Ramos (cell line): Measurements from ENCODE around the gene FAHD2A.
"Not testable (repeated sequence)": the region's sequence is repeated elsewhere in the genome, so short reads cannot be mapped to it uniquely, and the experiment has no call there.

Source experiments
- in situ Hi-C: fragments of 300-500 bp; cut with MboI; formaldehyde crosslinking; loops from one replicate; pipeline ENCODE4 v1.14.3; 2022; ENCODE audit warnings: low sequenced_read_pairs; ENCODE audit not compliant: unreplicated experiment

Gene FAHD2A

DNA sequence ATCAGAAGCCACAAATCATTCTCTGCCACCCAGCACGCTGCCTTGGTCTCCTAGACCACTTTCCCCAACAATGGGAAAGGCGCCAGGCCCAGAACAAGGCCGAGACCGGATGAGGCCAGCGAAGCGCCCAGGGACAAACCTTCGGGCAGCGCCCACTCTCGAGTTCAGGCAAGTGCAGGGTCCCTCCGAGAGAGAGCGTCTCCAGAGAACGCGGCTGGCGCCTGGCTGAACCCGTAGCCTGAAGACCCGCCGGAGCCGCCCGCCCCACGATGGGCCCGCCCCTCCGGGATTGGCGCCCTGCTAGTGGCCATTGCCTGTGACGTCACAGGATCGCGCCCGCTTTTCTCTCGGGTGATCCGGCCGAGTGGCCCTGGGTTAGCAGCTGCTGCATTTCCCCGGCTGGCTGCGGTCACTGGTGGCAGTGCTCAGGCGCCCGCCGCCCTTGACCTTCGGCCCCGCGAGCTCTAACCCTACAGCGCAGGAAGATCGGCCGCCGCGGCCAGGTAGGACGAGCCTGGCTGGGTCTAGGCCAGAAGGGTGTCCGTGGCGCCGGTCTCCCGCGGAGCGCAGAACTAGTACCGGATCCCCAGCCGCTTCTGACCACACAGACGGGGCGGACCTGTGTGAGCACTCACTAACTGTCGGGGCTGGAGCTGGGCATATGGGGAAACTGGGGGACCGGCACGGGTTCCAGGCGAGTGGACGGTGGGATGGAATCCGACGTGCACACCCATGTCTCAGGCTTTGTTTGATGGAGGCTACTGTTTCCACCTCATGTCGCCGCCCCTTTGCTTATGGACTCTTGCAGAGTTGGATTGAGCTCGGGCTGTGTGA lies at the start of gene FAHD2A:
Gene FAHD2A, plus strand, starts transcription at position 339 of the 834 bp plus-strand sequence. CDS start 2,851 bp downstream, outside the sequence.
- in situ Hi-C loops: no loop called here

GRCh38 chr2:95353055-95353575 lies 49.4 kb upstream of the FAHD2A start:
- in situ Hi-C loops: no loop called here

GRCh38 chr2:95353613-95354468 lies 48.7 kb upstream of the FAHD2A start:
- in situ Hi-C loops: no loop called here

- in situ Hi-C loops: no loop called here
These were observed 48.0 kb upstream of the FAHD2A start for GRCh38 chr2:95354469-95354901.

GRCh38 chr2:95354925-95355324 lies 47.6 kb upstream of the FAHD2A start:
- in situ Hi-C loops: no loop called here

GRCh38 chr2:95355486-95355885 lies 47.0 kb upstream of the FAHD2A start:
- in situ Hi-C loops: not testable (repeated sequence)

GRCh38 chr2:95356821-95357700 lies 45.4 kb upstream of the FAHD2A start:
- in situ Hi-C loops: no loop called here

DNA sequence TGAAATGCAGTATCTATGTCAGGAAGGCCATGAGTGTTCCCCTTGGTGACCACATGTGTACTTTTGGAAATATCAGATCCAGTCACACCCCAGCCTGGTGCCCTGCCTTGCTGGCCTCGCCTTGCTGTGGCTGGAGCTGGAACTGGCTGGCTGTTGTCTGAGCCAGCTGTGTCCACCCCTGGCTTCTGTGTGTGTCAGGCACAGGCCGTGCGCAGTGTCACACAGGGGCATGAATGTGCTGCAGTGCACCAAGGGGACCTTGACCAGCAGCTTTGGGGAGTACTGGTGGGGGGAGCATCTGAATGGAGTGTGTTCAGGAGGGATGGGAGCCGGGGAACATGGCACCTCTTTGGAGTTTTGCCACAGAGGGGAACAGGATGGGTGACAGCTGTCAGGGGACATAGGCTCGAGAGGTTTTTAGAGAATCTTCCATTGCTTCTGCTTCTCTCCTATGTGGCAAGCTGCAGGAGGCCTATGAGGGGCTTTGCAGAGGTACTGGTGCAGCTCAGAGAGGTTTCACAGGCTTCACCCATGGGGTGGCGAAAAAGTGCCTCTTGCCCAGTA lies 44.7 kb upstream of the FAHD2A start:
- in situ Hi-C loops: no loop called here

GRCh38 chr2:95359031-95359430 lies 43.5 kb upstream of the FAHD2A start:
- in situ Hi-C loops: no loop called here

DNA sequence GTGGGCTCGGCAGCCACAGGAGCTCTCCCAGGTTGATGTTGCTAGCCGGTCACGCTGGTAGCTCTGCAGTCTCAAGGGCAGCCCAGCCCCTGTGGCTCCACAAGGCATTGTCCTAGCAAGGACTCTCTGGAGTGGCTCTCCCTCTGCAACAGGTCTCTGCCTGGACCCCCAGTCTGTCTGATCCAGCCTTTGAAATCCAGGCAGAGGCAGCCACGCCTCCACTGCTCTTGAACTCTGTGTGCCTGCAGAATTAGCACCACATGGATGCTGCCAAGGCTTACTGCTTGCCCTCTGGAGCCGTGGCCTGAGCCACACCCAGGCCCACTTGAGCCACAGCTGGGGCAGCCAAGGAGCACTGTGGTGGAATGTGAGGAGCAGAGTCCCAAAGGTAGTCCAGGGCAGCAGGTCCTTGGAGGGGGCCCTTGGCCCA lies 43.0 kb upstream of the FAHD2A start:
- in situ Hi-C loops: no loop called here

DNA sequence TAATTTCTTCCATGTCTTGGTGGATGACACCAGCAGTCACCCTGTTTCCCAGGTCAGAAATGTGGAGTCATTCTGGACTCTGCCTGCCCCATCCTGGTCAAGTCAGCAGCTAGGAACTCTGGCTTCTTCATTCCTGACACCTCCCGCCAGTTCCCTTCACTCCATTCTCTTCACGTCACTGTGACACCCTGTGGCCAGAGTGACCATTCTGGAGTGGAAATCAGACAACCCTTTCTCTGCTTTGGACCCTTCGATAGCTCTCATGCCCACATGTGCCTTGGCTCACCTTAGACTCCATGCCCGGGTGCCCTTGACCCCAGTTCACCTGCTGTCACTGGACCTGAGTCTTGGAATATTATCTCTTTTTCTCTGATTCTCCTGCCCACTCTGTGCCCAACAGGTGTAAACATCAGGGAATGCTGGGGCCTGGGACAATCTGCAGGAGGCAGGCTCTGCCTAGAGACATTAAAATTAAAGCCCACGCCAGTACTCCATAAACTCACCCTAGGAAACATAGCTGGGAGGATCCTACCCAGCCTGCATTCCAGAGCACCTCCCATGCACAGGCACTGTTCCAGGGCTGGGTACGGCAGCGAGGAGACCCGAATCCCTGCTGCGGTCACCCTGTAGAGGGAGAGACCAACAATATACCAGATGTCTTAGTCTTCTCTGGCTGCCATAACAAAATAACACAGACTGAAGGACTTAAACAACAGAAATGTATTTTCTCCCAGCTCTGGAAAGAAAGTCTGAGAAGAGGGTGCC lies 41.1 kb upstream of the FAHD2A start:
- in situ Hi-C loops: no loop called here

- in situ Hi-C loops: no loop called here
These were observed 40.0 kb upstream of the FAHD2A start for GRCh38 chr2:95362486-95362885.

- in situ Hi-C loops: no loop called here
These were observed 36.0 kb upstream of the FAHD2A start for GRCh38 chr2:95366514-95366913.

GRCh38 chr2:95372216-95372829 lies 30.2 kb upstream of the FAHD2A start:
- in situ Hi-C loops: no loop called here

GRCh38 chr2:95372845-95373244 lies 29.7 kb upstream of the FAHD2A start:
- in situ Hi-C loops: no loop called here

- in situ Hi-C loops: no loop called here
These were observed 28.5 kb upstream of the FAHD2A start for GRCh38 chr2:95374029-95374428.

DNA sequence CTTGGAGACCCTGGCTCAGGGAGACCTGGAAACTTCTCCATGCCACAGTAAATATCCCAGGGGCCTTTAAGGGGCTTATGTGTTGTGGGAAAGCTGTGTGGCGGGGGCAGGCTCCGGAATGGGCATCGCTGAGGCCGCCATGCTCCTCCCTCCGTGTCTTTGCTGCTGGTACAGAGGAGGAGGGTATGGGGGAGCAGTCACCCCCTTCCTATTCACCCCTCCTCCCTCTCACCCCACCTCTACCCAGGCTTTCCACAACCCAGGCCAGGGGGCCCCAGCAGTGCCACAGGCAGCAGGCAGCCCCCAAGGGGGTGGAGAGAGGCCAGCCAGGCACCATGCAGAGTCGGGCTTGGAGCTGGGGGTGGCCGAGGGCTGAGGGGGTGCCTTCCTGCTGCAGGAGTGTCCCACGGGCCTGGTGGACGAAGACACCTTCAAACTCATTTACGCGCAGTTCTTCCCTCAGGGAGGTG lies 28.0 kb upstream of the FAHD2A start:
- in situ Hi-C loops: no loop called here

DNA sequence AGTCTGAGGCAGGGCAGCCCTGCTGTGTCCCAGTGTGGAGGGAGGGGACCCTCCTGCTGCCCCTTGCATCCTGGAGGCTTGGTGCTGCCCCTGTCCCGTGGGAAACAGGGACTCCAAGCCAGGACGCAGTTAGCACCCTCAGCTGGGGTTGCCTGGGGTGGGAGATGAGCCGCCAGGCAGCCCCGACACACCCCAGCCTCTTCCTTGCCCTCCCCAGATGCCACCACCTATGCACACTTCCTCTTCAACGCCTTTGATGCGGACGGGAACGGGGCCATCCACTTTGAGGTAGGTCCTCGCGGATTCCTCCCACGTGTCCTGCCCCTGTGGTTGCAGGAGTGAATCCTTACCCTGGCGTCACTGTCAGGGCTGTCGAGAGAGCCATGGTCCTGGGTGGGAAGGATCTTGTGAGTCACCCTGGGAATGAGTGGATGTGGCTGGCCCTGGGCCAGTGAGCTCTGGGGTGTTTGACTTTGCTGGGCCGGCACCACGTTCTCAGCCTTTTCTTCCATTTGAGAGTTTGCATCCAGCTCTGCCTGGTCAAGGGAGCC lies 27.5 kb upstream of the FAHD2A start:
- in situ Hi-C loops: no loop called here
